Heart right ventricle (tissue), 16 donors: ENCODE data around the gene SLAMF7. TPM values are rescaled to one million over a fixed set of nuclear protein-coding genes. Genes with fewer than 3 reads are reported as not detected.

Source experiments
- ATAC-seq, 8 donors: fragments of 200-7000 bp; cut with Tn5 transposase; one replicate each; pipeline ENCODE4 v1.9.1; 2020; ENCODE audit warnings: mild to moderate bottlenecking in 8 of 8, moderate library complexity in 8 of 8, moderate number of reproducible peaks in 1 of 8
- DNase-seq, 2 donors: peaks; one replicate each; pipeline ENCODE4 v3.0.0-alpha.2; 2020
- H3K27ac ChIP-seq, 10 donors: fragments of 200-600 bp; sonication (generic) in 2 of 10; one replicate each; pipeline versions ENCODE4 v1.5.0 to v1.8.0; 2020 to 2022; ENCODE audit warnings: mild to moderate bottlenecking in 3 of 10
- H3K27me3 ChIP-seq, 7 donors: fragments of 200-600 bp; one replicate each; pipeline ENCODE4 v1.8.0; 2021 to 2022; ENCODE audit warnings: mild to moderate bottlenecking in 2 of 7
- H3K36me3 ChIP-seq, 9 donors: fragments of 200-600 bp; sonication (generic) in 1 of 9; one replicate each; pipeline versions ENCODE4 v1.5.0 to v1.8.0; 2020 to 2022; ENCODE audit warnings: mild to moderate bottlenecking in 2 of 9
- H3K4me1 ChIP-seq, 9 donors: fragments of 200-600 bp; sonication (generic) in 1 of 9; one replicate each; pipeline versions ENCODE4 v1.5.0 to v1.8.0; 2020 to 2022; ENCODE audit warnings: mild to moderate bottlenecking in 4 of 9
- H3K4me3 ChIP-seq, 10 donors: fragments of 200-600 bp; sonication (generic) in 2 of 10; one replicate each; pipeline versions ENCODE4 v1.5.0 to v1.8.0; 2020 to 2022; ENCODE audit warnings: mild to moderate bottlenecking in 7 of 10, moderate library complexity in 2 of 10
- H3K9me3 ChIP-seq, 11 donors: fragments of 200-600 bp in 10 of 11; sonication (generic) in 2 of 11; one replicate each; pipeline versions ENCODE4 v1.5.0 to v1.8.0; 2013 to 2022; ENCODE audit warnings: mild to moderate bottlenecking in 2 of 11, control low read depth in 1 of 11, moderate library complexity in 1 of 11
- WGBS, 2 donors: extraction: QIAGEN DNeasy Blood & Tissue Kit; methylation state at CpG; one replicate each; pipeline ENCODE4 v1.1.7; 2013; ENCODE audit warnings: inconsistent platforms in 1 of 2; 5-methylcytosine and 5-hydroxymethylcytosine counted together
- intact Hi-C, 10 donors: fragments of 100-400 bp; cut with DNase I; formaldehyde crosslinking; loops; one replicate each; pipeline versions ENCODE4 v1.11.1 to v1.14.2; 2022
- polyA plus RNA-seq, 2 donors: library from polyadenylated mRNA; stranded (reverse); fragments of 200-250 nt; gene quantifications; one replicate each; pipeline ENCODE4 v1.2.3, GENCODE V29; 2013
- total RNA-seq, 10 donors: library from RNA; stranded (reverse); fragmentation: NEBNext Ultra II Directional in 3 of 10; extraction: Animal tissue kit (Norgen Biotek cat#: 25700) in 3 of 10; gene quantifications; one replicate each; pipeline versions ENCODE4 v1.2.1 to v1.2.4, GENCODE V29; 2021 to 2023
- TF ChIP-seq, protein P1 (sequence below), 9 donors: fragments of 200-600 bp; sonication (generic) in 2 of 9; IDR thresholded peaks; one replicate each; pipeline versions ENCODE4 v1.5.0 to v1.8.0; 2021 to 2022; ENCODE audit warnings: antibody characterized with exemption in 9 of 9, mild to moderate bottlenecking in 5 of 9, moderate library complexity in 1 of 9
- donor health status: Arrhythmogenic right ventricular cardiomyopathy.
- donor health status: ischemic (EF 13 %, LVEDD 7.1; RV severe dilation, severe dysfunction).
- donor health status: healthy with polysubstance abuse.
- donor health status: DM: no; HTN: yes; CAD: no.
- donor health status: DM: no; HTN: no; CAD: no.
- donor health status: ischemic (EF 25% LVEDD 6.9; RV normal size, moderate dysfunction).
- donor health status: ischemic (EF 25% LVEDD 5.7; RV mildly dilated, moderate dysfunction).
- donor health status: healthy.
- donor health status: DM: yes; HTN: yes; CAD: no.
- donor health status: Ischemic cardiomyopathy.
- donor health status: ischemic (EF 35%, LVEDD 5.7; RV mildly dilated, moderate dysfunction).
- donor health status: nonischemic (EF 11% LVEDD 7.7; RV severe dilation, severe dysfunction).
- donor health status: DM: yes; HTN: yes; CAD: no.
- donor health status: PGD.
- donor health status: ischemic (EF 29% LVEDD 5.4; RV normal size, mild dysfunction).
- donor health status: nonischemic (EF 23%, LVEDD 6.1; RV moderate dilation, normal function).

Gene SLAMF7
- total and polyA plus RNA-seq, 12 donors, result 0.11 to 19.4 (median 0.28) TPM

DNA sequence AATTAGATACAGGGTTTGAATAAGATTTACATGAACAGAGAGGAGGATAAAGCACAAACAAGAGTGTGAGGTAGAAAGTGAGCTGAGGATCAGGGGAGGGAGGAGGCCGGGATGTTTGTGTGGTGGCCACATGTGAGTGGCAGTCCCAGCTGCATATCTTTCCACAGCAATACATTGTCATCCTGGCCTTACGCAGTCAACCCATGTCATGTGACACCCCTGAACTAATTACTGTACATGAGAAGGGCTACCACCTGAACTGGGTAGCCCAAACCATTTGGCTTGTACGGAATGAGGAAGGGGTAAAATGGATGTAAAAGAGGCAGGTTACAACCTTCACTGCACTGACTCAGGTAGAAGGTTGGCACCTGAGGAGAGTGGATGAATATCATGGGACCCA, 4.2 kb downstream of the SLAMF7 start:
- TF ChIP-seq, protein P1, sequence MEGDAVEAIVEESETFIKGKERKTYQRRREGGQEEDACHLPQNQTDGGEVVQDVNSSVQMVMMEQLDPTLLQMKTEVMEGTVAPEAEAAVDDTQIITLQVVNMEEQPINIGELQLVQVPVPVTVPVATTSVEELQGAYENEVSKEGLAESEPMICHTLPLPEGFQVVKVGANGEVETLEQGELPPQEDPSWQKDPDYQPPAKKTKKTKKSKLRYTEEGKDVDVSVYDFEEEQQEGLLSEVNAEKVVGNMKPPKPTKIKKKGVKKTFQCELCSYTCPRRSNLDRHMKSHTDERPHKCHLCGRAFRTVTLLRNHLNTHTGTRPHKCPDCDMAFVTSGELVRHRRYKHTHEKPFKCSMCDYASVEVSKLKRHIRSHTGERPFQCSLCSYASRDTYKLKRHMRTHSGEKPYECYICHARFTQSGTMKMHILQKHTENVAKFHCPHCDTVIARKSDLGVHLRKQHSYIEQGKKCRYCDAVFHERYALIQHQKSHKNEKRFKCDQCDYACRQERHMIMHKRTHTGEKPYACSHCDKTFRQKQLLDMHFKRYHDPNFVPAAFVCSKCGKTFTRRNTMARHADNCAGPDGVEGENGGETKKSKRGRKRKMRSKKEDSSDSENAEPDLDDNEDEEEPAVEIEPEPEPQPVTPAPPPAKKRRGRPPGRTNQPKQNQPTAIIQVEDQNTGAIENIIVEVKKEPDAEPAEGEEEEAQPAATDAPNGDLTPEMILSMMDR (IDR thresholded peaks at IDR 0.05), result no peak
- 88% methylated on average over 3 of the region's 3 CpGs for WGBS, 2 donors
- no peak overlapping the region for H3K4me3 ChIP-seq
- H3K27me3 ChIP-seq, result peaks cover 0 to 6% (median 0%) of the 10 kb centered on the region in 7 donors
- no peaks in the 10 kb centered on the region for H3K9me3 ChIP-seq
- DNase-seq (no peak), ATAC-seq (no peak)
- peak overlapping the region in 1 of 10 donors; percentile 73 for H3K27ac ChIP-seq
- H3K36me3 ChIP-seq, result no peaks in the 10 kb centered on the region
- intact Hi-C loops, result no loop called here
- H3K4me1 ChIP-seq, result peaks cover 0 to 52% (median 0%) of the 10 kb centered on the region in 9 donors

DNA sequence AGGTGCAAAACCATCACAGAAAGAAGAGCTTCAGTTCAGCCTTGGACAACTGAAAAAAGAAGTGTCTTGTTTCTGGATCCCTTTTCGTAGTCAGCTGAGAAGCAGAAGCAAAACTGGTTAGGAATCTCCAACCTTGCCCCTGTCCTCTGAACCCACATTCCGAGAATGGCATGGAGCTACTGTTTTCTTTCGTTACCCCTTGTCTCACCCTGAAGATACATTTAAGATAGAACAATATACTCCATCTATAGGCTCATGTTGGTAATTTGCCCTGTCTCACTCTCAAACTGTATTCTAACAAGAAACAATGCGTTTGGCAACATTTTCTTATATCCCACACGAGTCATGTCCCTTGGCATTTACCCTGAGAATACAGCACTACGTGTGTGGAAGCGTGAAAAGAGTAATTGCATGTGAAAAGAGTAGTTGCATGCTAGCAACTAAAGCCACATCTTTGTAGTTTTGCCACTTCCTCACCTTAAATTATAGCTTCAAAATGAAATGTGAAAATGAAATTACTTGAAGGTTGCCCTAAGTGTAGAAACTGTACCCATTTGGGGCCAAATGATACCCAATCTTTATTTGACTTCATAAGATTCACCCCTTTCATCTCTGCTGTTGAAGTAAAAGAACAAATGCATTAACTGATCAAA, 5.3 kb downstream of the SLAMF7 start:
- no peak for ATAC-seq
- H3K4me1 ChIP-seq, result peaks cover 0 to 53% (median 0%) of the 10 kb centered on the region in 9 donors
- 67 to 76% methylated on average over 7 of the region's 7 CpGs for WGBS, 2 donors

DNA sequence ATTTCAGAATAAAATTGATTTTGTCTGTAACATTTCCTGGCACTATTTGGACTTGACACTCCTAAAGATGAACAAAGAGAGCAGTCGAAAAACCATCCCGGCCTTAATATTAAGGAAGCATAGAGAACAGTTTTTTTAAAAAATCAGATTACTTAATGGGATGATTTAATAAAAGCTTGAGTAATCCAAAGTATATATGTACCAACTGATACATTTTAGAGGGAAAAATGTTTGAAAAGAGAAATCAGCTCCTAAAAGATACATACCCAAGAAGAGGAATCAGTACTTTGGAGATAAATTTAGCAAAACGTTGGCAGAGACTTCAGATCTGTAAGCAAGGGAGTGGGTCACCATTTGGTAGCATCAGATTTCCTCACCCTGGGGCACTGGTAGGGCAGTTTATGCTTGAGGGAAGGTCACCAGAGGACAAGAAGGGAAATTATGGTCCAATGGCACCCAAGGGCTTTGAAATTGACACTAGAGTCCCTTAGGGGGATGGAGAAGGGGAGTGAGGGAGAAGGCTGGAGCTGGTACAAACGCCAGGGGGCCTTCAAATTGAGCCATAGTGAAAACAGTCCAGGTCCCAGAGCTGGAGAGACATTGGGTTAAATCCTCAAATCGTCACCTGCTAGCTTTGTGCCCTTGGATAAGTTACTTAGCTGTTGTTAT, 5.9 kb downstream of the SLAMF7 start:
- no peak for ATAC-seq
- no peak overlapping the region for H3K4me3 ChIP-seq
- peak overlapping the region in 1 of 10 donors; percentile 73 for H3K27ac ChIP-seq
- TF ChIP-seq, protein P1 (IDR thresholded peaks at IDR 0.05), result no peak
- no peak for DNase-seq
- intact Hi-C loops, result no loop called here
- H3K4me1 ChIP-seq, result peaks cover 0 to 50% (median 0%) of the 10 kb centered on the region in 9 donors
- no peaks in the 10 kb centered on the region for H3K9me3 ChIP-seq
- 60 to 62% methylated on average over 5 of the region's 5 CpGs for WGBS, 2 donors
- peaks cover 0 to 15% (median 2%) of the 10 kb centered on the region in 7 donors for H3K27me3 ChIP-seq
- H3K36me3 ChIP-seq, result peaks cover 0 to 5% (median 0%) of the 10 kb centered on the region in 9 donors

More for the DNA sequence above, 5.3 kb downstream of the SLAMF7 start:
- intact Hi-C loops, result no loop called here
- H3K27me3 ChIP-seq, result peaks cover 0 to 9% (median 0%) of the 10 kb centered on the region in 7 donors
- peak overlapping the region in 1 of 10 donors; percentile 73 for H3K27ac ChIP-seq
- TF ChIP-seq, protein P1 (IDR thresholded peaks at IDR 0.05), result no peak
- no peak for DNase-seq
- no peak overlapping the region for H3K4me3 ChIP-seq
- no peaks in the 10 kb centered on the region for H3K9me3 ChIP-seq
- no peaks in the 10 kb centered on the region for H3K36me3 ChIP-seq

DNA sequence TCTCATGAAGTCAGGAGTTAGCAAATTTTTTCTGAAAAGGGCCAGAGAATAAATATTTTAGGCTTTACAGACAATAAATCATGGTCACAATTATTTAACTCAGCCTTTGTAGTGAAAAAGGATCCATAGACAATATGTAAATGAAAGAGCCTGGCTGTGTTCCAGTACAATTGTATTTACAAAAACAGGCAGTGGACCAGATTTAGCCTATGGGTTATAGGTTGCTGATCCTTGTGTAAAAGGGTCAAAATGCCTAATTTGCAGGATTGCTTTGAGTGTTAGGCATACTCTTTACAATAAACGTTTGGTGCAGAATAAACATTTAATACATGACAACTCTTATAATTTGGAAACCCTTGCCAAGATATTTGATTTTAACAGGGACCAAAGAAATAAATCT, 6.5 kb downstream of the SLAMF7 start:
- Histone ChIP-seq H3K4me3 (no peak overlapping the region), H3K27ac (no peak overlapping the region), H3K36me3 (peaks cover 0 to 5% (median 0%) of the 10 kb centered on the region in 9 donors), H3K4me1 (peaks cover 0 to 50% (median 0%) of the 10 kb centered on the region in 9 donors), H3K27me3 (peaks cover 0 to 21% (median 6%) of the 10 kb centered on the region in 7 donors), H3K9me3 (no peaks in the 10 kb centered on the region)
- intact Hi-C loops, result no loop called here
- TF ChIP-seq, protein P1 (IDR thresholded peaks at IDR 0.05), result no peak
- ATAC-seq (no peak), DNase-seq (no peak)
- 55 to 62% methylated on average over 1 of the region's 1 CpG for WGBS, 2 donors
